Measurements from ENCODE around the gene LINC01488.

The LINC01488 gene

DNA sequence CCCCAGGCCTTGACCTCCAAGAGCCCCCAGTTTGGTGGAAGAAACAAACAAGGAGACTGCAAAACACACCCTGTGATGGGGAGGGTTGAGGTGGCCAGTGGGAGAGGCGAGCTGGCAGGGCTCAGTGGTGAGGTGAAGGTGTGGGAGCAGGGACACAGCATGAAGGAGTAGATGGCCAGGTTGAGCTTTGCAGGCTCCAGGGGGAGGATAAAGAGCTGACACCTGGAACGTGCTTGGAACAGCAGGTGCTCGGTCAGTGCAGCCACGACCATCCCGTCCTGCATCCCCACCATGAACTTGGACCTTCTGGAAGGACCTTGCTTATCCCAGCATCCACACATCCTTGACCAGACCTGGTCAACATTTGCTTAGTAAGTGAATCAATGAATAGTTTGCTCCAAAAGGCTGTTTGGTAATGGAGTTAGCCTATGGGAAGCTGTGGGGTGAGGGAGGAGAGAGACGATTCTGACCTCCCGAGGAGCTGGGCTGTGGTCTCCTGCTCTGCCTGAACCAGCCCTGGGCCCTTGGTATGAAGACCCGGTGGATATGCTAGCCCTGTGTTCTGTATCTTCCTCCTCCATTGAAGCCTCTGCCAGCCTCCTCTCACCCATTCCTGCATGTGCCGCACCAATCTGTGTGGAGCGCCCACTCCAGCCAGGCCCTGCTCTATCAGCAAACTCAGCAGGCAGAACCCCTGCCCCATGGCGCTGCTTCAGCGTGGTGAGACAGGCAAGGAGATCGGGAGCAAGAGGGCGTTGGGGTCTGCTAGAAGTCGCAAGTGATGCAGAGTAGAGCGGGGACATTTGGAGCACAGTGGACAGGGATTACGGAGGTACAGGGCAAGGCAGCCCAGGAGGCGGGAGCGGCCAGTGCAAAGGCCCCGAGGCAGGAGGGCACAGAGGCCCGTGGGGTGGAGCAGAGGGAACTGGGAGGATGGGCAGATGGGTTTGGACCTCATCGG lies 9.9 kb downstream of the LINC01488 start:
- no peak for DNase-seq

DNA sequence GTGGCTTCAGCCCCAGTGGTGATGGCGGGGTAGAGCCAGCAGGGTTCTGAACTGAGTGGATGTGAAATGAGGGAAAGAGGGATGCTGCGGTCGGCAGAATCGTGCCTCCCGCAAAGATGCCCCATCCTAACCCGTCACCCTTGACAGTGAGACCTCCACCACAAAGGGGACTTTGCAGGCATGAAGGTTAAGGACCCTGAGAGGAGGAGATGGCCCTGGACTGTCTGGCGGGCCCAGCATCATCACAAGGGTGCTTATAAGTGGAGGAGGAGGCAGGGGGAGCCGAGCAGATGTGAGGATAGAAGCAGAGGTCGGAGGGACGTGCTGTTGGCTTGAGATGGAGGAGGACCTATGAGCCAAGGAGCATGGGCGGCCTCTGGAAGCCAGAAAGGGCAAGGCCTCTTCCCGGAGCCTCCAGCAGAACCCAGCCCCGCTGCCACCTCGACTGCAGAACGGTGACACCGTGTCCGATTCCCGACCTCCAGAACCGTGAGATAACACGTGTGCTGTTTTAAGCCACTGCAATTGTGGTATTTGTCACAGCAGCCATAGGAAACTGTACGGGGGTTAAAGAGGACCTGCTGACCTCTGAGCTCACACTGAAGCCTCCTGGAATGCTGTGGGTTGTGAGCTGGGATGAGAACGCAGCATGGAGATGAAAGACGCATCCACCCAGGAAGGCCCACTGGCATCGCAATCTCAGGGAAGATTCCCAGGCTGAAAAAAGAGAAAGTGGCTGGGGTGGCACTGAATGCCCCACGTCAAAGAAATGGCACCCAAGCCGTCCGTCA lies 10.9 kb downstream of the LINC01488 start:
- DNase-seq, result no peak

DNA sequence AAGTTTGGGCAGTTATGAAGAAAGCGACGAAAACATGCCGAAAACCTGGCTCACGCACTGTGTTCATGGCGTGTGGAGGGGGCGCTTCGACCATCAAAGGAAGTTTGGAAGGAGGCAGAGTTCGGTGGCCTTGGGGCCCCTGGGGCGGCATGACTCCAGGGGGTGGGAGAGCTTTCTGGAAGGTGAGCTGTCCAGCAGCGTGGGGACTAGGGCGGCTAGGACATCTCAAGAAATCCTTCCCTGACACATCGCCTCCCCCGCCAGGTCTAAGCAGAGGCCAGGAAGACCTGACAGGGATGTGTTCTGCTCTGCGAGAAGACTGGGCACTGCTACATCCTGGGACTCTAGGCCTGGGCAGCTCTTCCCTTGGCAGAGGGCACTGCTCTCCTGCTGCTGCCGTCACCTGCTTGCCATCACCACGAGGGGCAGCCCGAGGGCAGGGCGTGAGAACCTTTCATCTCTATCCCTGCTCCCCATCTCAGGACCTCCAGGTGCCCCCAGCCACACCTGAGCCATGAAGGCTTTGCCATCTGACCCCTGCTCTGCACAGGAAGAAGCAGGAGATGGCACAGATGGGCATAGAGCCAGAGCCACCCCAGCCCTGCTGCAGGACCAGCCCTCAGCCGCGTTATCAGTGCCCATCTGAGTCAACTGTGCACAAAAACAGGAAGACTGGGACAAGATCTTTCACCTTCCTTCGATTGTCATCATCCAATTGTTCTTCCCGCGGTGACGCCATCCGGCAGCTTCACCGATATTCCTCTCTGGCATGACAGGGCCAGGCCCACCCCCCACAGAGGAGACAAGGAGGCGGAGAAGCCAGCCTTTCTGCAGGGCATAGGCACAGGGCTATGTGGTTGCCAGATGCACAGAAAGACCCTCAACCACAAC lies 12.7 kb downstream of the LINC01488 start:
- DNase-seq, result no peak

DNA sequence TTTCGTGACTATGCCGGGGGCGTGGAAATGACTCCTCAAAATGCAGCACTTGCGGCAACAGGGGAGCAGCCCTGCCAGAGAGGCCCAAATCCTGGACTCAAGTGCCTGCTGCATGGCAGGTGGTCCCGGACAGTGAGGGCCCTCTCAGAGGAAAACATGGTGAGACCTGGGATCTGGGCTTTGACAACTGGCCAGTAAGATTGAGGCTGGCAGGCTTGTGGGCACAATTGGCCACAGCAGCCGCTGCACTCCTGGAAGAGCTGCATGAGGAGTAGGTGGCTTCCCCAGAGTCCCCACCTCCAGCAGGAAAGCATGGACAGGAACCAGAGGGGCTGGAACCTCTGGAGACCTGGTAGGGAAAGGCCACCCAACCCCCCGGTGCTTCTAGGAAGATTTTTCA lies 13.4 kb downstream of the LINC01488 start:
- no peak for DNase-seq

DNA sequence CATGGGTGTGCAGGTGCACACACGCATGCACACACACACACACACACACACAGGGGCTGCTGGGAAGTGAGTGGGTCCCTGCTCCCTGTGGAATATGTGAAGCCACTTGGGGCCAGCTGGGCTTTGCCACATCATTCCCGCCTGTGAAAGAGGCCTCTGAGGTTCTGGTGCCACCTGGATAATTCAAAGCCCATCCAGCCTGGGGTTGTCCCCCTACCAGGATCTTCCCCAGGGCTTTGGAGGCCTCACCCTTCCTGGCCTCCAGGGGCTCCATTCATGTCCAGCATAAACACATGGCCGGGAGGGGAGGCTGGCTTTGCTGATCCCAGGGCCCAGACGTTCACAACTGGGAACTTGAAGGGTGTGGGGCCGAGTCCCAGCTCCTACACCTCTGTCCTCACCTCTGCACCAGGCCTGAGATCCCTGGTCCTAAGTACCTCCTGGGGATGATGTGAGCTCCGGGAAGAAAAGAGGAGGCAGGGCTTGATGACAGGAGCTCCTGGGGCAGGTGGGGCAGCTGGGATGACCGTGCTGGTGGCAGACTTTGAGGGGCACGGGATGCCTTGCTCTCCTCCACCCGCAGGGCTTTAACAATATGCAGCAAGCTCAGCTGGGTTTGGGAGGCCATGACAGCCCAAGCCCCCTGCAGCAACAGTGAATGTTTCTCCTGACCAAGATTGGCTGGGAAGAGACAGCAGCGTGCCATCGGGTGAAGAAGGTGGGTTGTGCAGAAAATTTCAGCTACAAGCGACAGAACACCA lies 14.2 kb downstream of the LINC01488 start:
- DNase-seq, result no peak

DNA sequence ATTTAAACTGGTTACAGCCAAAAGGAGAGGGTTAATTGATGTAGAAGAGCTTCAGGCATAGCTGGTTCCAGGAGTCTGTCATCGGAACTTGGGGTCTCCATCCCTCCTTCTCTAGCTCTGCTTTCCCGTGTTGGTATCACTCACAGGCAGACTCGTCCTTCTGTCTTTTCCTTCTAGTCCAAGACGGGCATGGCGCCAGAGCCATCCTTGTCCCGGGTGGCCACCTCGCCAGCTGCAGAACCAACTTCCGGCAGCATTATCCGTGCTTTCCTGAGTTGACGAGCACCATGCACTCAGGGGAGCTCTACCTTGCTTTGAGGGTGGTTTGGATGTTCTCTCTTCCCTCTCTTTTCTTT lies 14.7 kb downstream of the LINC01488 start:
- no peak for DNase-seq

DNA sequence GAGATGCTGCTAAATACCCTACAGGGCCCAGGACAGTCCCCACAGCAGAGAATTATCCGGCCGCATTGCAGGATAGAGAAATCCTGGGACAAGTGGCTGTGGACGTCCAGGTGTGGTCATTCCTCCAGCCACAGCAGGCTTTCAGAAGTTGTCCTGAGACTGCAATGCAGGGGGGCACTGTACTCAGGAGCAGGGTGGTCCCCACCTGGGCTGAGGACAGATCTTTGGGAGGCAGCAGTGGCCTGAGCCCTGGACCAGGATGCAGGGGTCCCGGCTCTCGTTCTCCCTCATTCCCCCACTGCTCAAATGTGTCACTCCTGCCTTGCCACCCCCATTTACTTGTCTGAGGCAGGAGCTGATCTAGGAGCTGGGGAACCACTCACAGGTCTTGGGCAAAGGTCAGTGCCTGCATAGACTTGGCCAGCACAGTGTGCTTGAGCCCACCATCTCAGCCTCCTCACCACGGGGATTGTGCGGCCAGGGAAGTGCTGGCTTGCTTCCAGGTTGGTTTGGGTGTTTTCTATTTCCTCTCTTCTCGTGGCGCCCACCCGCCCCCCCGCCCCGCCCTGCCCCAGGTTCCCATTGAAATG lies 15.3 kb downstream of the LINC01488 start:
- DNase-seq, result no peak

DNA sequence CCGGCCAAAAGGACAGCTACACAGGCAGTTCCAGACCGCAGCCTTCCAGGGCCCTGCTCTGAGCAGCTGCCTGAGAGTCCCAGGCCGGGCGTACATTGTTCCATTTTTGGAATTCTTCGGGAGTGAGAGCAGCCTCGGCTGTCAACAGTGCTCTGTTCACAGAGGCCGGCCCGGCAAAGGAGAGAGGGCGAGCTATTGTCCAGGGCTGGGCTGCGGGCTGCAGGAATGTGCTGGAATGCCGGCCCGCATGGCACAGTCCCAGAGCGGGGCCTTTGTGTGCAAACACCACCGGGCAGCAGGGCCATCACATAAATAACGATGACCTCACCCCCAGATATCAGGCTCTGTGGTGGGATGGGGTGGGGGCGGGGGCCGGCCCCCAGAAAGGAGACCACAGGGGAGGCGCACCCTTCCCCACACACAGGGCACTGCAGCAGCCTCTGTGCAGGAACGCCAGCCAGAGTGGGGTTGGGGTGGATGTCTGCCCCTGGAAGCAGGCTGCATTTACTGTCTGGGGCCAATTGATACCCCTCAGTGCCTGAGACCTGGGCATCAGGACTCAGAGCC lies 15.8 kb downstream of the LINC01488 start:
- DNase-seq, result peak in 41 of 56 donors; percentile 5 to 76 (median 33)

DNA sequence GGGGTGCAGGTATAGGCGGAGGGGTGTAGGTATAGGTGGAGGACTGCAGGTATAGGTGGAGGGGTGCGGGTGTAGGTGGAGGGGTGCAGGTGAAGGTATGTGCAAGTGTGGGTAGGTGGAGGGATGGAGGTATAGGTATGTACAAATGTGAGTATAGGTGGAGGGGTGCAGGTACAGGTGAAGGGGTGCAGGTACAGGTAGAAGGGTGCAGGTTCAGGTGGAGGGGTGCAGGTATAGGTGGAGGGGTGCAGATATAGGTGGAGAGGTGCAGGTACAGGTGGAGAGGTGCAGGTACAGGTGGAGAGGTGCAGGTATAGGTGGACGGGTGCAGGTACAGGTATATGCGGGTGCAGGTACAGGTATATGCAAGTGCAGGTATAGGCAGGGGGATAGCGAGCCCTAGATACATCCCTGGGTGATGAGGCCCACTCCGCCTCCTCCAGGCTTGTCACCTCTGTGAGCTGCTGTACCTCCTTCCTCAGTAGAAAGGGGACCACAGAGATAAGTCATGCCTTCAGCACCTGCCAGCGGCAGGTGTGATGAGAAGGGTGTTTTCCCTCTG lies 17.2 kb downstream of the LINC01488 start:
- DNase-seq, result no peak

DNA sequence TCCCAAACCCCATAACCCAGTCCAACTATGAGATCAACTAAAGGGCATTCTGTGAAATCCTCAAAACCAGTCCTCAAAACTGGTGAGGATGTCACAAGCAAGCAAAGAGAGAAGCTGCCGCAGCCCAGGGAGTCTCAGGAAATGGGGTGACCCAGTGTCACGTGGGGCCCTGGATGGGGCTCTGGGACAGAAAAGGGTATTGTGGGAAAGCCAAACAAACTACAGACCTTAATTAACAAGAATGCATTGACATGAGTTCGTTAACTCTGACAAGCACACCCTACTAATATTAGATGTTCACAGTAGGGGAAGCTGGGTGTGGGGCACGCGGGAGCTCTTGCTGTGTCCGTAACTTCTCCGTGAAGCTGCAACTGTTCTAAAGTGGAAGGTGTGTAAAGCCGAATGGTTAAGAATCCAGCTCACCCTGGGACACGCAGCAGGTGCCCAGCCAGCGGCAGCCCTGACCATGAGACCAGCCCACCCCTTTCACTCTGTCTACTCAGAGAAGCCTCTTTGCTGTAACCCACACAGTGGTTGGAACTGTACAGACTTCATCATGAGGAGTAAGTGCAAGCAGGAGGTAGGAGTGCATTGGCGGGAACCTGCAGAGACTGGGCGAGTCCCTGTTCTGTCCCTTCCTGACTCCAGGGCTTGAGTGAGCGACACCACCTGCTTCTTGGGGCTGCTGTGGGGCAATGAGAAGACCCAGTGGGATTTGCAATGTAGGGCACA lies 17.9 kb downstream of the LINC01488 start:
- no peak for DNase-seq

DNA sequence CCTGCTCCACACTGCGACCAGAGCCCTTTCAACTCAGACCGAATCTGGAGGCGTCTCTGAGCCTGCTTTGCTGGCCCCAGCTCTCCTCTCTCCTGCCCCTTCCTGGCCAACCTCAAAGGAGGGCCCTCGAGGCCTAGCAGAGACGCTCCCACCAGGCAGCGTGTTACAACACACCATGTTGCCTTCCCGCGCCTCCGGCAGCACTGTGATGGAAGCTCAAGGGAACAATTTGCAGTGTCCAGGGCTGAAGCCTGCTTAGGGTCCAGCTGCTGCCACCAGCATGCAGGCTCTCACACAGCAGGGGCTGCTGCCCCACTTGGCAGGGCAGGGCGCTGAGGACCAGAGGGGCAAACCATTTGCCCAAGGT lies 18.4 kb downstream of the LINC01488 start:
- DNase-seq, result no peak

DNA sequence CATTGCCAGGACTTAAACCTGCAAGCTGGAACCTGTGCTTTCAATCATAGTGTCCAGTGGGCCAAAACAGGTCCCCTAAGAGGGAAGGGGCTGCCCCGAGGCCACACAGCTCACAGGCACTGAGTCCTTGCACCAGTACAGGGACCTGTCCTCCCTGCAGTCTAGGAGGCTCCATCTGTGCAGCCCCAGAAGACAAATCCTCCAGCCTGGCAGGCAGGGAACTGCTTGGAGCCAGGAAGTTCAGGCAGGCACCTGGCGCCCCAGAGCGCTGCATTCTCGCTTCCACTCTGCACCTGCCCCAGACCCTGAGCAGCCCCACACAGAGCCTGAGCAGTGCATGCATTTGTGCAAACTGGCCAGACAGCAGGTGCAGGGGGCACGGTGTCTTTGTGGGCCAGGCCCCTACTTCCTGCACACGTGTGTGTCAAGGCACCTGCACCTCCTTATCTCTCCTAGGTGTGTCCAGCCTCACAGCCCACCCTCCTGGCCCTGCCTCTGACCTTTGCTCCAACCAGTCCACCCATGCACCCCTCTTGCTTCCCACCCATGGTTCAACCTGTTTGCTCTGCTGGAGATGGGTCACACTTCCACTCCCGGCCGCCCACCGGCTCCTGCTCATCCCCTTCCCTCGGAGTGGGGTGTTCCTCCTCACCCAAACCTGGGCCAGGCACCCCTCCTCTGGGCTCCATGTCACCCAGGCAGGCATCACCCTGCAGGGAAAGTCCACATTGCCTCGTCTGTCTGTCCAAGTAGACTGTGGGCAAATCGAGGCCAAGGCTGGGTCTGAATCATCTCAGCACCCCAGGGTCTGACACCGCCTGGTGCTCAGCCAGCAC lies 19.0 kb downstream of the LINC01488 start:
- DNase-seq, result no peak

DNA sequence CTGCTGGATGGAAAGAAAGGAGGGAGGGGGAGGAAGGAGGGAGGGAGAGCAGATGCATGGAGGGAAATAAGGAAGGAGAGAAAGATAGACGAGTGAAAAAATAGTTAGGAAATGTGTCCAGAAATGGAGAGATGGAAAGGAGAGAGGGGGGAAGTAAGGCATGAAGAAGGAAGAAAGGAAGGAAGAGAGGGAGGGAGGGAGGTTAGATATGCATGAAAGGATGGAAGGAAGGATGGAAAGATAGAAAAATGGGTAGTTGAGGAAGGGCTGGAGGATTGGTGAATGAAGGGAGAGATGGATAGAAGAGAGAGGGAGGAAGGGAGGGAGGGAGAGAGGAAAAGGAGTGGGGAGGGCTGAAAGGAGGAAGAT lies 19.6 kb downstream of the LINC01488 start:
- no peak for DNase-seq

DNA sequence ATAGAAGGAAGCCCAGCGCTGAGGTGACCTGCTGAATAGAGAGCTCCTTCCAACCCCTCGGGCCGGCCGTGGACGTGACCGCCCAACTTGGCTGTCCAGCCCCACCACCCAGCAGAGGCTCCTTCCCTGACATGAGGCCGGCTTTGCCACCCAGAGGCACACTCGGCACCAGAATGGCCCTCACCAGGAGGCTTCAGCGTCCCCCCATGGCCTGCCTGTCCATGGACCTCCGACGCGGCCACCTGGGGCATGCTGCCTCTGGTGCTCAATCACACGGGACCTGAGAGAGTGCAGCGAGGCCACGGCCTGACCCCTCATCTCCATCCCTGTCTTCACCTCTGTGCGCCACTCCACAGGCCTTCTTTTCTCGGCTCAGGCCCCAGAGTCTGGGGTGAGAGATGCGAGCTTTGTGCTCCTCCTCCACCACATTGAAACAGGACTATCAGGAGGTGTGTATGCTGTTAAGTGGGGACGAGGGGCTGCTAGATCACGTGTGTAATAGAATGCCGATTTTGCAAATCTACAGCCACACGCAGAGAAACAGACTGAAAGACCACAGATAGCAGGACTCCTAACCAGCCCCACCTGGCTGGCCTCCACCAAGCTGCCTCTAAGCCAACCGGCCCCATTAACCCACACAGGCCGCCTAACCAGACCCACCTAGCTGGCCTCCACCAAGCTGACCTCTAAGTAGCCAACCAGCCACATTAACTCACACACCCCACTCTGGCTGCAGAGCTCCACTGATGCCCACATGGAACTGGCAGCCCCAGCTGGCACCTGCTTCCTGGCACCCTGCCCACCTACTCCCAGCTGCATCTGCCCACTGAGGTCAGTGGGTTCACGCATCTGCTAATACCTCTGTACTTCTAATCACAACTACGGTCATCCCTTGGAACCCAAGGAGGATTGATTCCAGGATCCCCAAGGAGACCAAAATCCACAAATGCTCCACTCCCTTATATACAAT lies 20.7 kb downstream of the LINC01488 start:
- no peak for DNase-seq

DNA sequence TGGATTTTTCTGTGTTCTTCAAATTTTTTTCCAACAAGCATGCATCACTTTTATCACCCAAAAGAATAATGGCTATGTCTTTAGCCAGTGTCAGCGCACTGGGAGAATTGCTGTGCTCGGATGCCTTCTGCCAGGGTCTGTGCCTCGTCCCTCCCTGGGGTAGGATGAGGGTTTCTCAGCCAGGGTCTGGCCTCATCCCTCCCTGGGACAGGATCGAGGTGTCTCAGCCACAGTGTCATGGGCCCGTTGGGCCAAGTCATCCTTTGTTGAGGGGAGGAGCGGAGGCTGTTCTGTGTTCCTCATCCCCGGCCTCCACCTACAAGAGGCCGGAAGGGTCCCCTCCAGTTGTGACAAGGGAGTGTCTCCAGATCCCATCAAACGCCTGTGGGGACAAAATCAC lies 22.7 kb downstream of the LINC01488 start:
- DNase-seq, result no peak

DNA sequence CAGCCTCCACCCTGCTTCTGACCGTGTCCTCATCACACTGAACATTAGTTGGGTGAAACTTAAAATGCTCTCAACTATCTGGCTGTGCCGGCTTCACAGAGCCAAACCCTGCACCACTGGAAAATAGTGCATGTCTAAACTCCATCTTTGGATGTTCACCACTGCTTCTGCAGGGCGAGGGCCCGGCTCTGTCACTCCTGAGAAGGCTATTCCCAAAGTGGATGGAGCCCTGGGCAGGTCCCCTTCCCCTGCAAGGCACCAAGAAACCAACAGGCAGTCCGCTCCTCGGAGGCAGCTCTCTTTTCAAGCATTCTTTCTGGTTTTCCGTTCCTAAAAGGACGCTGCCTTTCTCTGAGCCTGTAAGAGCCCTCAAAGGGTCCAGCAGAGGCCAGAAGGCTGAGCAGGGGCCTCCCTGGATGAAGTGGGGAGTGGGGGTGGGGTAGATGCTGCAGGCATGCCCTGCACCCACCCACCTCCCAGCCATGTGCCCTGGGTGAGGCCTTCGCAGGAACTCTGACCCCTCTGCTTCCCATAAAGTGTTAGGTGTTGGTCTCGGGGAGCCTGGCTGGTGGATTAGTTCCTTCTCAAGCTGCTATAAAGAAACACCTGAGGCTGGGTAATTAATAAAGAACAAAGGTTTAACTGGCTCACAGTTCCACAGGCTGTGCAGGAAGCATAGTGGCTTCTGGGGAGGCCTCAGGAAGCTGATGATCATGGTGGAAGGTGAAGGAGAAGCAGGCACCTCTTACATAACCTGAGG lies 23.3 kb downstream of the LINC01488 start:
- no peak for DNase-seq

Measured in nucleus accumbens (tissue), 56 donors.